T-helper 1 cell treated with Interleukin-12 subunit alpha and Interleukin-12 subunit beta and Interleukin-4 antibody, amounts not matched to agents 30 ng/mL and 1 ng/mL, for 36 hours (primary cell): ENCODE data around the gene GRK2. TPM values are rescaled to one million over a fixed set of nuclear protein-coding genes. Genes with fewer than 3 reads are reported as not detected.

Source experiments
- intact Hi-C: fragments of 100-400 bp; cut with micrococcal nuclease; formaldehyde crosslinking; loops from one replicate; pipeline ENCODE4 v1.15.1; 2024
- total RNA-seq: library from RNA; stranded (reverse); gene quantifications from 2 replicates; pipeline ENCODE4 v1.2.3, GENCODE V29; 2022

The GRK2 gene
- total RNA-seq, 1 donor from 2014 or later = 351 TPM

GRCh38 chr11:67292671-67293070 lies 26.4 kb downstream of the GRK2 start:
- intact Hi-C loops = no loop called here

GRCh38 chr11:67293090-67293489 lies 26.8 kb downstream of the GRK2 start:
- intact Hi-C loops = no loop called here

- intact Hi-C loops = no loop called here
Observed at GRCh38 chr11:67295846-67296245, 29.6 kb downstream of the GRK2 start.

GRCh38 chr11:67298786-67299185 lies 32.5 kb downstream of the GRK2 start:
- intact Hi-C loops = no loop called here

- intact Hi-C loops = no loop called here
Observed at GRCh38 chr11:67299471-67300191, 33.4 kb downstream of the GRK2 start.

GRCh38 chr11:67300256-67300755 lies 34.0 kb downstream of the GRK2 start:
- intact Hi-C loops = no loop called here

- intact Hi-C loops = no loop called here
Observed at GRCh38 chr11:67300756-67301312, 34.6 kb downstream of the GRK2 start.

GRCh38 chr11:67301313-67301921 lies 35.1 kb downstream of the GRK2 start:
- intact Hi-C loops = no loop called here

GRCh38 chr11:67301951-67302516 lies 35.8 kb downstream of the GRK2 start:
- intact Hi-C loops = no loop called here

GRCh38 chr11:67302571-67303131 lies 36.4 kb downstream of the GRK2 start:
- intact Hi-C loops = no loop called here

- intact Hi-C loops = no loop called here
Observed at GRCh38 chr11:67303132-67303834, 37.0 kb downstream of the GRK2 start, which contains the start of gene SSH3. SSH3 (plus strand) TSS chr11:67303530; CDS start chr11:67303626, 96 bp downstream.

- intact Hi-C loops = no loop called here
Observed at GRCh38 chr11:67303835-67304411, 37.6 kb downstream of the GRK2 start.

- intact Hi-C loops = no loop called here
Observed at GRCh38 chr11:67304511-67305113, 38.3 kb downstream of the GRK2 start.

GRCh38 chr11:67306769-67307544 lies 40.7 kb downstream of the GRK2 start:
- intact Hi-C loops = no loop called here

GRCh38 chr11:67307545-67308001 lies 41.3 kb downstream of the GRK2 start:
- intact Hi-C loops = no loop called here

- intact Hi-C loops = no loop called here
Observed at GRCh38 chr11:67308031-67308866, 42.0 kb downstream of the GRK2 start.

- intact Hi-C loops = no loop called here
Observed at GRCh38 chr11:67309166-67309565, 42.9 kb downstream of the GRK2 start.

GRCh38 chr11:67309661-67310061 lies 43.4 kb downstream of the GRK2 start:
- intact Hi-C loops = loop anchor here (10.0 kb wide), 2 partner anchors 195 to 225 kb away; partner anchors contain the start of gene KDM2A
